Measurements from ENCODE around the gene HSPA8. TPM values are rescaled to one million over a fixed set of nuclear protein-coding genes. Genes with fewer than 3 reads are reported as not detected.

HSPA8 gene
- 443 and 568 TPM in 2 replicates for total RNA-seq (2022)
- percentile 99 among the genes with signal in this experiment for Bru-seq, nascent RNA
- percentile 100 among the genes with signal in this experiment for BruChase-seq, experiment 1, labeled RNA remaining after a 6-hour chase
- percentile 100 among the genes with signal in this experiment for BruChase-seq, experiment 2, labeled RNA remaining after a 2-hour chase
- long read RNA-seq, transcript HSPA8-201 (8 exons, 2,186 nt) = minor isoform, 10 of 953 reads
- long read RNA-seq, transcript HSPA8-224 (9 exons, 2,463 nt) = major isoform, 887 of 953 reads
- long read RNA-seq, partial matches to known transcripts = 20 of 953 reads
- long read RNA-seq, other reads (novel, unspliced or antisense) = 27 of 953 reads

GRCh38 chr11:123061403-123062157, at the start of gene HSPA8:
Gene HSPA8 (minus strand): TSS chr11:123062136. CDS start chr11:123061324, 812 bp downstream.
- Mint-ChIP-seq H3K36me3 (ENCODE audit: insufficient read depth, unreplicated experiment) (peaks cover 68% of the 10 kb centered on the region), H3K9me3 (ENCODE audit: unreplicated experiment) (no peaks in the 10 kb centered on the region), H3K27me3 (ENCODE audit: insufficient read depth, unreplicated experiment) (no peaks in the 10 kb centered on the region), H3K27ac (ENCODE audit: low read depth, unreplicated experiment) (peak within 1 kb of the TSS; percentile 99), H3K4me1 (ENCODE audit: insufficient read depth, unreplicated experiment) (peaks cover 51% of the 10 kb centered on the region), H3K4me3 (ENCODE audit: unreplicated experiment) (peak within 1 kb of the TSS; percentile 97)
- DNase-seq (ENCODE audit: unreplicated experiment) = peak; percentile 75
- ChIA-PET CTCF (interaction anchor here (1.0 to 1.2 kb wide), 3 partner anchors 40 to 312 kb away, joined by 3 read pairs; no protein-coding TSS in a partner anchor), POLR2A (interaction anchor here (0.6 to 4.0 kb wide), 23 partner anchors 8 to 1908 kb away, joined by 3 to 25 read pairs (median 5); partner anchors contain the start of gene UBASH3B)
- intact Hi-C loops (cut with micrococcal nuclease) = loop anchor here (2.0 to 5.0 kb wide), 3 partner anchors 111 to 259 kb away; no protein-coding TSS in a partner anchor
- TF ChIP-seq, protein P1, sequence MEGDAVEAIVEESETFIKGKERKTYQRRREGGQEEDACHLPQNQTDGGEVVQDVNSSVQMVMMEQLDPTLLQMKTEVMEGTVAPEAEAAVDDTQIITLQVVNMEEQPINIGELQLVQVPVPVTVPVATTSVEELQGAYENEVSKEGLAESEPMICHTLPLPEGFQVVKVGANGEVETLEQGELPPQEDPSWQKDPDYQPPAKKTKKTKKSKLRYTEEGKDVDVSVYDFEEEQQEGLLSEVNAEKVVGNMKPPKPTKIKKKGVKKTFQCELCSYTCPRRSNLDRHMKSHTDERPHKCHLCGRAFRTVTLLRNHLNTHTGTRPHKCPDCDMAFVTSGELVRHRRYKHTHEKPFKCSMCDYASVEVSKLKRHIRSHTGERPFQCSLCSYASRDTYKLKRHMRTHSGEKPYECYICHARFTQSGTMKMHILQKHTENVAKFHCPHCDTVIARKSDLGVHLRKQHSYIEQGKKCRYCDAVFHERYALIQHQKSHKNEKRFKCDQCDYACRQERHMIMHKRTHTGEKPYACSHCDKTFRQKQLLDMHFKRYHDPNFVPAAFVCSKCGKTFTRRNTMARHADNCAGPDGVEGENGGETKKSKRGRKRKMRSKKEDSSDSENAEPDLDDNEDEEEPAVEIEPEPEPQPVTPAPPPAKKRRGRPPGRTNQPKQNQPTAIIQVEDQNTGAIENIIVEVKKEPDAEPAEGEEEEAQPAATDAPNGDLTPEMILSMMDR (IDR thresholded peaks at IDR 0.05; ENCODE audit: unreplicated experiment) = no peak
- TSS peak; percentile 36 for BruUV-seq (replicated peaks)

- peak overlapping the region; percentile 42 for H3K27ac Mint-ChIP-seq (ENCODE audit: low read depth, unreplicated experiment)
- DNase-seq (ENCODE audit: unreplicated experiment) = peak; percentile 73
- H3K27me3 Mint-ChIP-seq (ENCODE audit: insufficient read depth, unreplicated experiment) = no peaks in the 10 kb centered on the region
- H3K4me3 Mint-ChIP-seq (ENCODE audit: unreplicated experiment) = no peak overlapping the region
- H3K36me3 Mint-ChIP-seq (ENCODE audit: insufficient read depth, unreplicated experiment) = peaks cover 24% of the 10 kb centered on the region
- TSS peak; percentile 27 for BruUV-seq (replicated peaks)
- ChIA-PET POLR2A (interaction anchor here (0.7 to 3.1 kb wide), 10 partner anchors 11 to 150 kb away, joined by 3 to 25 read pairs (median 4); partner anchors contain the start of gene CLMP), CTCF (interaction anchor here (0.6 to 20.2 kb wide), 41 partner anchors 9 to 591 kb away, joined by 3 to 487 read pairs (median 5); no protein-coding TSS in a partner anchor)
- TF ChIP-seq, protein P1 (IDR thresholded peaks at IDR 0.05; ENCODE audit: unreplicated experiment) = peak; percentile 68
- no peaks in the 10 kb centered on the region for H3K9me3 Mint-ChIP-seq (ENCODE audit: unreplicated experiment)
- peaks cover 5% of the 10 kb centered on the region for H3K4me1 Mint-ChIP-seq (ENCODE audit: insufficient read depth, unreplicated experiment)
- intact Hi-C loops (cut with micrococcal nuclease) = loop anchor here (1.0 to 5.0 kb wide), 3 partner anchors 46 to 136 kb away; partner anchors contain the start of gene CLMP
These were observed 49.5 kb upstream of the HSPA8 start for GRCh38 chr11:123111465-123111864.

DNA sequence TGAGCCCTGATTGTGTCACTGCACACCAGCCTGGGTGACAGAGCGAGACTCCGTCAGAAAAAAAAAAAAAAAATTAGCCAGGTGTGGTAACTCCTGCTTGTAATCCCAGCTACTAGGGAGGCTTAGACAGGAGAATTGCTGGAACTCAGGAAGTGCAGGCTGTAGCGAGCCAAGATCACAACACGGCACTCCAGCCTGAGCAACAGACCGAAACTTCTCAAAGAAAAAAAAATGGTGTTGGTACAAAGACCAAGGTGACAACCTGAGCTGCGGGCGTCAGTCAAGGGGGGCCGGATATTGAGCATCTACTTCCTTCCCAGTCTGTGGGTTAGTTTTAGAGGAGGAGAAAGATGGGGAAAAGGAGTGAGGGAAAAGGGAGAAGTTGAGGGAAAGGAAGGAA, 48.5 kb upstream of the HSPA8 start:
- ChIA-PET POLR2A (interaction anchor here (1.3 to 3.1 kb wide), 3 partner anchors 137 to 151 kb away, joined by 3 to 25 read pairs (median 4); no protein-coding TSS in a partner anchor), CTCF (interaction anchor here (0.5 to 20.2 kb wide), 38 partner anchors 8 to 846 kb away, joined by 3 to 487 read pairs (median 4); no protein-coding TSS in a partner anchor)
- H3K36me3 Mint-ChIP-seq (ENCODE audit: insufficient read depth, unreplicated experiment) = peaks cover 23% of the 10 kb centered on the region
- intact Hi-C loops (cut with micrococcal nuclease) = loop anchor here (2.0 to 5.0 kb wide), 2 partner anchors 47 to 84 kb away; partner anchors contain the start of gene CLMP
- no peak for DNase-seq (ENCODE audit: unreplicated experiment)
- TF ChIP-seq, protein P1 (IDR thresholded peaks at IDR 0.05; ENCODE audit: unreplicated experiment) = no peak
- no peak overlapping the region for H3K27ac Mint-ChIP-seq (ENCODE audit: low read depth, unreplicated experiment)
- H3K4me3 Mint-ChIP-seq (ENCODE audit: unreplicated experiment) = no peak overlapping the region
- H3K9me3 Mint-ChIP-seq (ENCODE audit: unreplicated experiment) = no peaks in the 10 kb centered on the region
- H3K4me1 Mint-ChIP-seq (ENCODE audit: insufficient read depth, unreplicated experiment) = peaks cover 5% of the 10 kb centered on the region
- BruUV-seq (replicated peaks) = no TSS peak
- H3K27me3 Mint-ChIP-seq (ENCODE audit: insufficient read depth, unreplicated experiment) = no peaks in the 10 kb centered on the region
